Activated B cell treated with CpG ODN at 0.5 μM for 24 hours (primary cell): ENCODE measurements around the gene GFOD2. TPM values are rescaled to one million over a fixed set of nuclear protein-coding genes. Genes with fewer than 3 reads are reported as not detected.

Experiments
- ATAC-seq: fragments of 200-7000 bp; cut with Tn5 transposase; one replicate; pipeline ENCODE4 v1.10.0; 2021; ENCODE audit warnings: low read depth, mild to moderate bottlenecking, moderate library complexity
- CTCF ChIA-PET: fragments of 350-600 bp; sonication (Branson Sonifier 250); formaldehyde crosslinking; loops from one replicate; lab custom pipeline; 2021; ENCODE audit warnings: antibody characterized with exemption; lab: Charles Lee
- POLR2A ChIA-PET: fragments of 350-600 bp; sonication (Branson Sonifier 250); formaldehyde crosslinking; loops from one replicate; lab custom pipeline; 2021; ENCODE audit warnings: antibody characterized with exemption; lab: Charles Lee
- DNase-seq: peaks from one replicate; pipeline ENCODE4 v3.0.0; 2022
- H3K27ac Mint-ChIP-seq: one replicate; pipeline ENCODE4 v1.8.0; 2020; ENCODE audit warnings: mixed read lengths
- H3K27me3 Mint-ChIP-seq: one replicate; pipeline ENCODE4 v1.8.0; 2021; ENCODE audit warnings: mixed read lengths
- H3K36me3 Mint-ChIP-seq: one replicate; pipeline ENCODE4 v1.8.0; 2021; ENCODE audit warnings: low read depth, mixed read lengths
- H3K4me1 Mint-ChIP-seq: one replicate; pipeline ENCODE4 v1.8.0; 2021; ENCODE audit warnings: mixed read lengths
- H3K4me3 Mint-ChIP-seq: one replicate; pipeline ENCODE4 v1.8.0; 2020; ENCODE audit warnings: mild to moderate bottlenecking, mixed read lengths
- H3K9me3 Mint-ChIP-seq: one replicate; pipeline ENCODE4 v1.8.0; 2020; ENCODE audit warnings: mixed read lengths
- intact Hi-C: fragments of 100-400 bp; cut with micrococcal nuclease; formaldehyde crosslinking; loops from one replicate; pipeline ENCODE4 v1.15.1; 2024
- total RNA-seq: library from RNA; stranded (reverse); gene quantifications from 2 replicates; pipeline ENCODE4 v1.2.3, GENCODE V29; 2022
- TF ChIP-seq, protein P1 (sequence below): fragments of 200-600 bp; IDR thresholded peaks from one replicate; pipeline ENCODE4 v1.8.0; 2022; ENCODE audit warnings: antibody characterized with exemption, mild to moderate bottlenecking

The GFOD2 gene
- total RNA-seq, 1 donor from 2014 or later: 12.6 TPM

DNA sequence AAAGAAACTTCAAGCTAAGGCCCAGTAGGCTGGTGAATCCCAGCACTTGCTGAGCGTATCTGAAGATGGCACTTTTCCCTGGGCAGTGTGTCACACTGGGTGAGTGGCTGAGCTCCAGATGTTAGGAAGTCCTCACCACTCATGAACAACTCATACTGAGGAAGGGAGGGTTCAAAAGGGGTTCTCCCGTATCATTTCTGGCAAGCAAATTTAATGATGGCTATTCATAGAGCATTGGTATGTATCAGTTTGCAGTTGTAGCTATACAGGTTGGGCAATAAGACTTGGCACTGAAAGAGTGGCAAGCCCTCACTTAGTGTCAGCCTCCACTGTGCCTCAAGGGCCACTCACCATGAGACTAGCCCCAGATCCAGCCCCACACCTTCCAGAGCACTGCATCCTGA lies 10.7 kb downstream of the GFOD2 start:
- no peak for ATAC-seq
- intact Hi-C loops: no loop called here
- Mint-ChIP-seq H3K4me3 (no peak overlapping the region), H3K9me3 (no peaks in the 10 kb centered on the region), H3K27ac (no peak overlapping the region), H3K36me3 (peaks cover 5% of the 10 kb centered on the region), H3K27me3 (no peaks in the 10 kb centered on the region), H3K4me1 (no peaks in the 10 kb centered on the region)
- ChIA-PET POLR2A (no interaction called here), CTCF (no interaction called here)
- TF ChIP-seq, protein P1, sequence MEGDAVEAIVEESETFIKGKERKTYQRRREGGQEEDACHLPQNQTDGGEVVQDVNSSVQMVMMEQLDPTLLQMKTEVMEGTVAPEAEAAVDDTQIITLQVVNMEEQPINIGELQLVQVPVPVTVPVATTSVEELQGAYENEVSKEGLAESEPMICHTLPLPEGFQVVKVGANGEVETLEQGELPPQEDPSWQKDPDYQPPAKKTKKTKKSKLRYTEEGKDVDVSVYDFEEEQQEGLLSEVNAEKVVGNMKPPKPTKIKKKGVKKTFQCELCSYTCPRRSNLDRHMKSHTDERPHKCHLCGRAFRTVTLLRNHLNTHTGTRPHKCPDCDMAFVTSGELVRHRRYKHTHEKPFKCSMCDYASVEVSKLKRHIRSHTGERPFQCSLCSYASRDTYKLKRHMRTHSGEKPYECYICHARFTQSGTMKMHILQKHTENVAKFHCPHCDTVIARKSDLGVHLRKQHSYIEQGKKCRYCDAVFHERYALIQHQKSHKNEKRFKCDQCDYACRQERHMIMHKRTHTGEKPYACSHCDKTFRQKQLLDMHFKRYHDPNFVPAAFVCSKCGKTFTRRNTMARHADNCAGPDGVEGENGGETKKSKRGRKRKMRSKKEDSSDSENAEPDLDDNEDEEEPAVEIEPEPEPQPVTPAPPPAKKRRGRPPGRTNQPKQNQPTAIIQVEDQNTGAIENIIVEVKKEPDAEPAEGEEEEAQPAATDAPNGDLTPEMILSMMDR: no peak
- no peak for DNase-seq

DNA sequence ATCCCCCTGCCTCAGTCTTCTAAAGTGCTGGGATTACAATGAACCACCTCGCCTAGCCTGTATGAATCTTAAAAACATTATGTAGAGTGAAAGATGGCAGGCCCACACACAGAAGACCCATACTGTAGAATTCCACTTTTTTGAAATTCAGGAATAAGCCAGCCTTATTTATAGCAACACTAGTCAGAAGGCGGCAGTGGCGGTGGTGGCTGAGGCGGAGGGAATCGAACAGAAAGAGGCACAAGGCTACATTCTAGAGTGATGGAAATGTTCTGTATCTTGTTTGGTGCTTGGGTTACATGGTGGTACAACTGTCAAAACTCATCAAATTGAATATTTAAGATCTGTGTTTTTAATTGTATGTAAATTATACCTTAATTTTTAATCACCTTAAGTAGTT lies 11.3 kb downstream of the GFOD2 start:
- no peaks in the 10 kb centered on the region for H3K4me1 Mint-ChIP-seq
- ChIA-PET CTCF (no interaction called here), POLR2A (no interaction called here)
- DNase-seq: no peak
- intact Hi-C loops: no loop called here
- TF ChIP-seq, protein P1: no peak
- H3K27ac Mint-ChIP-seq: no peak overlapping the region
- H3K36me3 Mint-ChIP-seq: peaks cover 5% of the 10 kb centered on the region
- H3K4me3 Mint-ChIP-seq: no peak overlapping the region
- no peaks in the 10 kb centered on the region for H3K27me3 Mint-ChIP-seq
- ATAC-seq: no peak
- no peaks in the 10 kb centered on the region for H3K9me3 Mint-ChIP-seq

DNA sequence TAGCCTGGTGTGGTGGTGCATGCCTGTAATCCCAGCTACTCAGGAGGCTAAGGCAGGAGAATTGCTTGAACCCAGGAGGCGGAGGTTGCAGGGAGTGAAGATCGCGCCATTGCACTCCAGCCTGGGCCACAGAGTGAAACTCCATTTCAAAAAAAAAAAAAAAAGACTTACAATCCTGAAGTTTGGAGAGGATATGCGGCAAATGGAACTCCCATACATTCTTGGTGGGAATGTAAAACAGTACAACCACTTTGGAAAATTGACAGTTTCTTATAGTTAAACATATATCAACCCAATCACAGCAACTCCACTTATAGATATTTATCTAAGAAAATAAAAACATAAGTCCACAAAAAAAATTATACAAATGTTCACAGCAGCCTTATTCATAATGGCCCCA lies 11.9 kb downstream of the GFOD2 start:
- no peaks in the 10 kb centered on the region for H3K27me3 Mint-ChIP-seq
- H3K4me1 Mint-ChIP-seq: no peaks in the 10 kb centered on the region
- intact Hi-C loops: no loop called here
- no peak overlapping the region for H3K4me3 Mint-ChIP-seq
- H3K9me3 Mint-ChIP-seq: no peaks in the 10 kb centered on the region
- POLR2A ChIA-PET: no interaction called here
- no peak for ATAC-seq
- TF ChIP-seq, protein P1: no peak
- DNase-seq: no peak
- H3K27ac Mint-ChIP-seq: no peak overlapping the region
- peaks cover 5% of the 10 kb centered on the region for H3K36me3 Mint-ChIP-seq
- CTCF ChIA-PET: no interaction called here

DNA sequence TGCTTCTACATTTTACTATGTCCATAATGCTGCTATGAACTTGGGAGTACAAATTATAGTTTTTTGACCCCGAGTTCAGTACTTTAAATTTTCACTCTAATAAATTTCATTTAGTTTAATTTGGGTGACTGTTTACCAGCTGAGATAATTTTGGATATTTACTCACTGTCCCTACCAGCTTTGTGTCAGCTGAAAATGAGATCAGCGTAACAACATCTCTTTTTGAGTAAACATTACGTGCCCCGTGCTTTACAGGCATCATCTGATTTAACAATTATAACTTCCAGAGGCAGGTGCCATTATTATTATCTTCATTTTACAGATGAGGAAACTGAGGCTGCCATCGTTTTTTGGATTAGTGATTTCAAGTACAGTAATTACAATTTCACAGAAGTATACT lies 15.0 kb downstream of the GFOD2 start:
- no peak overlapping the region for H3K27ac Mint-ChIP-seq
- no peaks in the 10 kb centered on the region for H3K36me3 Mint-ChIP-seq
- POLR2A ChIA-PET: no interaction called here
- H3K4me3 Mint-ChIP-seq: no peak overlapping the region
- H3K4me1 Mint-ChIP-seq: no peaks in the 10 kb centered on the region
- no peak for DNase-seq
- ATAC-seq: no peak
- intact Hi-C loops: no loop called here
- H3K27me3 Mint-ChIP-seq: no peaks in the 10 kb centered on the region
- H3K9me3 Mint-ChIP-seq: no peaks in the 10 kb centered on the region
- TF ChIP-seq, protein P1: no peak
- CTCF ChIA-PET: no interaction called here

DNA sequence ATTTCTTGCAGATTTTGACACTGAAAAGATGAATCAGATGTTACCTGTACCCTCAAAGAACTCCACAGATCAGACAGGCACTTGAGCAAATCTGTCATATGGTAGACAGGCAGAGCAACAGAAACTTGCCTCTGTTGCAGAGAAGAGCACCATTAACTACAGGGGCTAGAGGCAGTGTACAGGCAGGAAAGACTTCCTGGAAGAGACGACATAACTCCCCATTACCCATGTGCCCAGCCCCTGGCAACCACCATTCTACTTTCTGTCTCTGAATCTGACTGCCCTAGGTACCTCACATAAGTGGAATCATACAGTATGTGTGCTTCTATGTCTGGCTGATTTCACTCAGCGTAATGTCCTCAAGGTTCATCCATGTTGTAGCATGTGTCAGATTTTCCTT lies 15.5 kb downstream of the GFOD2 start:
- H3K36me3 Mint-ChIP-seq: no peaks in the 10 kb centered on the region
- no peaks in the 10 kb centered on the region for H3K9me3 Mint-ChIP-seq
- H3K27me3 Mint-ChIP-seq: no peaks in the 10 kb centered on the region
- intact Hi-C loops: no loop called here
- H3K27ac Mint-ChIP-seq: no peak overlapping the region
- DNase-seq (no peak), ATAC-seq (no peak)
- TF ChIP-seq, protein P1: no peak
- no peaks in the 10 kb centered on the region for H3K4me1 Mint-ChIP-seq
- CTCF ChIA-PET: no interaction called here
- POLR2A ChIA-PET: no interaction called here
- H3K4me3 Mint-ChIP-seq: no peak overlapping the region
